NCI-H1048 (cell line): Measurements from ENCODE around the gene CCDC9.
A peak's percentile ranks its signal among the peaks of the same experiment; 100 is the strongest.
"Not testable (repeated sequence)": the region's sequence is repeated elsewhere in the genome, so short reads cannot be mapped to it uniquely, and the experiment has no call there.

Experiments
- DNase-seq: peaks from one replicate; lab custom pipeline; 2025; lab: John Stamatoyannopoulos, UW

The CCDC9 gene

GRCh38 chr19:47232422-47233211 lies 23.7 kb upstream of the CCDC9 start:
- DNase-seq = no peak

DNA sequence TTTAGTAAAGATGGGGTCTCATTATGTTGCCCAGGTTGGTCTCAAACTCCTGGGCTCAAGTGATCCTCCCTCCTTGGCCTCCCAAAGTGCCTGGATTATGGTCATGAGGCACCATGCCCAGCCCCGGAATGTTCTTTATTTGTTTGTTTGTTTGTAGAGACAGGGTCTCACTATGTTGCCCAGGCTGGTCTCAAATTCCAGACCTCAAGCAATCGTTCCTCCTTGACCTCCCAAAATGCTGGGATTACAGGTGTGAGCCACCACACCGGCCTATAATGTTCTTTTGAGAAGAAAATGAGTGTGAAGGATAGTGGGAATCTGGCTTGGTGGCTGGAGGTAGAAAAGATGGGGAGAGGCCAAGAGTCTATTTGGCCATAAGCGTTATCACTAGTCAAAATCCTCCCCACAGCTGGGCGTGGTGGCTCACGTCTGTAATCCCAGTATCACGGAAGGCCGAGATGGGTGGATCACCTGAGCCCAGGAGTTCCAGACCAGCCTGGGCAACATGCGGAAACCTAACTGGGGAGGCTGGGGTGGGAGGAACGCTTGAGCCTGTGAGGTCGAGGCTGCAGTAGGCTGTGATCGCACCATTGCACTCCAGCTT lies 20.2 kb upstream of the CCDC9 start:
- DNase-seq = no peak

DNA sequence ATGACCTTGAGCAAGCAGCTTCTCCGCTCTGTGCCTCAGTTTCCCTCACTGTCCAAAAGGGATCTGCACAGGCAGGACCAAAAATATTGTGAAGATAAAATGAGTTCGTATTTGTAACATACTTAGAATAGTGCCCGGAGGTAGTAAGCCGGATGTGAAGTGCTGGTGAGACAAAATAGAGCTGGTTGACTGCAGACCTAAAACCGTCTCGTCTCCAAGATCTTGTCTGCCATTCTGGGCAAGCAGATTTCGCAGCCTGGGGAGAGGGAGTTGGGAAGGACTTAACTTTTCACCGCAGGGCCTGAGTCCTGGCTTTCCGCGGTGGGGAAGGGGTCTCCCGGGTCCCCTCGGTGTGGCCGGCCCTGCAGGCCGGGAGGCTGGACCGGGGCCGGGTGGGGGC lies 17.2 kb upstream of the CCDC9 start:
- DNase-seq = no peak

DNA sequence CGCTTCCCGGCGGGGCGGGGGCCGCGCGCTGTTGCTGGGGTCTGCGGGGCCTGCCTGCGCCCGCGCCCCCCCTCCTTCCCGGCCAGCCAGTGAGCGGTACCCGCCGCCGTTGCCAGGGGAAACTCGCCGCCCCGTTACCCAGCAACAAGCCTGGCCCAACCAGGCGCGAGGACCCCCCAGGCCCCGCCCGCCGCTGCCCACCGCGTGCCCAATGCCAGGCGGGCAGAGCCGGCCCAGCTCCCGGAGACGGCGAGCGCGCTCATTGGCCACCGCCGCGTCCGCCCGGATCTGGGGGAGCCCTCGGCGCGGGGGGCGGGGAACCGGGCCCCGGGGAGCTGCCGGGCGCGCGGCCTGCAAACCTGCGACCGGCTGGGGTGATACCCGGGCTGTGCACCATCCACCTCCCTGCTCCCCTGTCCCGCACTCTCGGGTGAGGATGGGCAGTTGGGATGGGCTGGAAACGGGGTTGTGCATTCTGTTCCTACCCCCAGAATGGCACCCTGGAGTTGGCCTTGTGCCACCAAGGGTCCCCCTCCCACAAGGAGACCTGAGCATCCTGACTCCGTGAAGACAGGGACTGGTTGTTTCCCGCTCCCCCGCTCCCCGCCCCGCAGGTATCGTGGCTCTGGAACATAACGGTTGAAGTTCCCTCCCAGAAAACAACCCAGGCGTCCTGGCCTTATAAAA lies 16.6 kb upstream of the CCDC9 start:
- DNase-seq = no peak

GRCh38 chr19:47240556-47240955 lies 15.8 kb upstream of the CCDC9 start:
- DNase-seq = no peak

DNA sequence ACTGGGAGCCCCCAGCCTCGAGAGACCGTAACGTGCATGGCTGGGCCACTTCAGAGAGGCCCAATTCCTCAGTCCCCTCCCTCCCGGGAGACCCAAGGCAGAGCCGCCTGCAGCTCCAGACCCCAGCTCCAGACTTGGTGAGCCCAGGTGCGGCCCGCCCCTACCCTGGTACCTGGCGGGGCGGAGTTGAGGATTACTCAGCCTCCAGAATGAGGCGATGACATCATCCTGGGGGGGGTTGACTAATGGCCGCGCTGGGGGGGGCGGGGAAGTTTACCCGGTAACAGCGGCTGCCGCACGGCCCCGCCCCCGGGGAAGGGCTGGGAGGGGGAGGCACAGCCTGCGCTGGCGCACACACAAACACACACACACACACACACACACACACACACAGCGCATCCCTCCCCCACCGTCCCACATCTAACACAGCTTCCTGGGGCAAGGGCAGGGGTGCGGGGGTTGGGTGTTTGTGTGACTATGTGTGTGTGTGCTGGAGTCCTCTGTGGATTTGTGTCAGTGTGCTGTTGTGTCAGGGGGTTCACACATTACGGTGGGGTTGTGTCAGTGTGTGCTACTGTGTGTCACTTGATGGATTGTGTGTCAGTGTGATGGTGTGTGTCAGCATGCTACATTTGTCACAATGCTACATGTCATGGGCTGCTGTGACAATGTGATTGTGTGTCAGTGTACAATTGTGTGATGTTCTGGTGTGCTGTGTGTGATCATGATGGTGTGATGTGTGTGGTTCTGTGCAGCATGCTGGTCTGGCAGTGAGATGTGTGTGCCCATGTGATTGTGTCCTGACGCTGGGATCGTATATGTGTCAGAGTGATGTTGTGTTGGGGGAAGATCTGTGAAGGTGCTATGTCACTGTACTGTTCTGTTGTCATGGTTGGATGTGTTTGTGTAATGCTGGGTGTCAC lies 15.1 kb upstream of the CCDC9 start:
- peak; percentile 40 for DNase-seq

DNA sequence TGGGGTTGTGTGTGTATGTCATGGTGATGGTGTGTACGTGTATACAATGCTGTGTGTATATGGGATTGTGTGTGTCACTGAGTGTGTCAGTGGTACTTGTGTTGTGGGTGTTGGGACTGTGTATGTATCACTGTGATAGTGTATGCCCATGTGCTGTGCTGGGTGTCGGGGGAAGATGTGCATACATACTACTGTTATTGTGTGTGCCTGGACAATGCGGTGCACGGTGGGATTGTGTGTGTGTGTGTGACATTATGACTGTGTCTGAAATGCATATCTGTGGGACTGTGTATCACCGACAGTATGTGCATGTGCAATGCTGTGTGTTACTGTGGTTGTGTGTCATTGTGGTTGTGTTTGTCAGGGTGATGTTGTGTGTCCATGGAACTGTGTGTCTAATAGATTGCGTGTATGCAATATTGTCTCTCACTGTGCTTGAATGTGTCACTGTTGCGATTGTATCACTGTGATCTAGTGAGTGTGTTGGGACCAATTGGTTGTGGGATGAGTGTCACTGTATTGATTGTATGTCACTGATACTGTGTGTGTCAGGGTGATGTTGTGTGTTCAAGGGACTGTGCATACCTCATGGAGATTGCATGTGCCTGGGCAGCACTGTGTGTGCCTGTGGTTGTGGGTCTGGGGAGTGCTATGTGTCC lies 14.3 kb upstream of the CCDC9 start:
- no peak for DNase-seq

GRCh38 chr19:47243364-47243775 lies 13.0 kb upstream of the CCDC9 start:
- no peak for DNase-seq

GRCh38 chr19:47243776-47244547 lies 12.4 kb upstream of the CCDC9 start:
- DNase-seq = peak; percentile 76

DNA sequence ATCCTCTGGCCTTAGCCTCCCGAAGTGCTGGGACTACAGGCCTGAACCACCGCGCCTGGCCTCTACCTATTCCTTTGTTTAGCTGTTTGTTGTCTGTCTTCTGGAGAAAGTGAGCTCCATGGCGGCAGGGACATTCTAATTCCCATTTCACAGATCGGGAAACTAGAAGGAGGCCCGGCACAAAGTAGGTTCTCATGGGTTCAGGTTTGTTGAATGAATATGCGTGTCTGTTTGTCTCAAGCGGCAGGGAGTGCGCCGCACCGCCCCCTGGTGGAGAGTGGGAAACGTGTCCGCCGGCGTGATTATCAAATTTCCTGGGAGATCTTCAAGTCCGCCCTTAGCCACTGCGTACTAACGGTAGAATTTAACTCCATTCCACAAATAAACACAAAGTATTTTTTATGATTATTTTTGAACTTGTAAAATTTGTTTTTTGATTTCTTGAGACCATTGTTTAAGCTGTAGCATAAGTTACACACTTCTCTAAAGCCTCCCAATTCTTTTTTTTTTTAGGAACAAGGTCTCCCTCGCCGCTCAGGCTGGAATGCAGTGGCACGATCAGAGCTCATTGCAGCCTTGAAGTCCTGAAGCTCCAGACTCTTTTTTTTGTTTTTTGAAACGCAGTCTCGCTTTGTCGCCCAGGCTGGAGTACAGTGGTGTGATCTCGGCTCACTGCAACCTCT lies 8.9 kb upstream of the CCDC9 start:
- DNase-seq = no peak

- not testable (repeated sequence) for DNase-seq
Observed at GRCh38 chr19:47253016-47253415, 3.3 kb upstream of the CCDC9 start.

- DNase-seq = no peak
Observed at GRCh38 chr19:47253467-47253881, 2.9 kb upstream of the CCDC9 start.

GRCh38 chr19:47253970-47254369 lies 2.4 kb upstream of the CCDC9 start:
- DNase-seq = no peak

GRCh38 chr19:47256693-47257410 lies 527 bp downstream of the CCDC9 start:
- peak; percentile 100 for DNase-seq

DNA sequence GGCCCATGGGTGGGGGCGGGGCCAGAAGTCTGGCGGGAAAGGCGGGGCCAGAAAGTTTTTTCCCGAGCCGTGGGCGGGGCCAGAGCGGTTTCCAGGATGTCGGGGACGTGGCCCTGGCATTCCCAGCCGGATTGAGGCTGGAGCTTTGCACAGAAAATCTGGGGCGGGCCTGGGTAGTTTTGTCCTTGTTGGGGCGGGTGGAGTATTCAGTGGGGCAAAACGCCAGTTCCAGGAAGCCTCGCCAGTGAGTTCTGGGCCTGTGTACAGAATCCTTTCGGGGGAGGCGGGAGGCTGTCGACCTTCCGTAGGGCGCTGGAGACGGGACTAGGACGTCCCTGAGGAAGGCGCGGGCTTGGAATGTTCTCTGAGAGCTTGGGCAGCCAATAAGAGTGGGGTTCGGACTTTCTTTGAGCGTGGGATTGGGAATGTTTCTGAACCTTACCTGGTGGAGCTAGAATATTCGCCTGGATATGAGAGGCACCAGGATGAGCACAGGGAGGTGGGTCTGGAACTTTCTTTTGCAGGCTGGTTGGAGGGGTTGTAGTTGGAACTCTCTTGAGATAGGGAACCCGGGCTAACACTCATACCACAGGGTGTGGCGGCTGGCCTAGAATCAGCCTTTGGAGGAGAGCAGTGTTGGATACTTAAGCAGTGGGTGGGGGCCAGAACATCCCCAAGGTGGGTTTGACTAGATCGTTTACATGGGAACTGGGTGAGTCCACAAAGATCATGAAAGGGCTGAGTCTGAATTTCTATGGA lies 1.3 kb downstream of the CCDC9 start:
- DNase-seq = no peak

DNA sequence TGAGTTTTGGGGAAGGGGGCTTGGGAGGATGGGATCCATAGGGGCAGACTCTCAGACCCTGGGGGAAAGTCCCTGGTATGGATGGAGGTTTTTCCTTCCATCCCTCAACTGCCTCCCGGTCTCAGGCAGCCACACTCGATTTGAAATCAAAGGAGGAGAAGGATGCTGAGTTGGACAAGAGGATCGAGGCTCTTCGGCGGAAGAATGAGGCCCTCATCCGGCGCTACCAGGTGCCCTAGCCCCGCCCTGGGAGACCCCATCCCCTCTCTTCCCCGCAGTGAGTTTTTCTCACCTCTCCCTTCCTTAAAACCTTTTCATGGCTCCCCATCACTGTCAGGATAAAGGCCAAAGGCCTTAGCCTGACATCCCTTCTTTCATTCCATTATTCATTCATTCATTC lies 2.1 kb downstream of the CCDC9 start:
- DNase-seq = no peak

DNA sequence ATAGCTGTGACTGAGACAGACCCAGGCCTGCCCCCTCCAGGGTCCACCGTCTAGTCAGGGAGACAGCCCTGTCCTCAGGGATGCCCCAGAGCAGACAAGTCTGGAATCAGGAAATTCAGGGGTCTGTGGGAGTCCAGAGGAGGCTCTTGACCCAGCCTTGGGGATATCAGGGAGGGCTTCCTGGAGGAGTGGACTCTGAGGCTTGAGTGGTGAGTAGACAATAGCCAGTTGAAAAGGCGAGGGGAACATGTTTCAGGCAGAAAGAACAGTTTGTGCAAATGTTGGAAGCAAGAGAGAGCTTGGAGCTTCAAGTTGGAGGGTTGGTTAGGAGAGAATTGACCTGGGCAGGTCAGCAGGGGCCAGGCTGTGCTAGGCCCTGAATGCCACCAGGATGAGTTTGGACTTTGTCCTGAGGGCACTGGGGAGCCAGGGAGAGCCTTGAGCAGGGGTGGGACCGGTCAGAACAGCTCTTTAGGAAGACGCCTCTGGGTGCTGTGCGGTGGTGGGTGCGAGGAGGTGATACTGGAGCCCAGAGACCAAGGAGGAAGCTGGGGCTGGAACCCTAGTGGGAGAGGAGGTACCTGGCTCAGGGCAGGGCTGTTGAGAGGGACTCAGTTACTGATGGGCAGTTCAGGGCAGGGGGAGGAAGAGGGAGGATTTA lies 2.7 kb downstream of the CCDC9 start:
- DNase-seq = no peak

DNA sequence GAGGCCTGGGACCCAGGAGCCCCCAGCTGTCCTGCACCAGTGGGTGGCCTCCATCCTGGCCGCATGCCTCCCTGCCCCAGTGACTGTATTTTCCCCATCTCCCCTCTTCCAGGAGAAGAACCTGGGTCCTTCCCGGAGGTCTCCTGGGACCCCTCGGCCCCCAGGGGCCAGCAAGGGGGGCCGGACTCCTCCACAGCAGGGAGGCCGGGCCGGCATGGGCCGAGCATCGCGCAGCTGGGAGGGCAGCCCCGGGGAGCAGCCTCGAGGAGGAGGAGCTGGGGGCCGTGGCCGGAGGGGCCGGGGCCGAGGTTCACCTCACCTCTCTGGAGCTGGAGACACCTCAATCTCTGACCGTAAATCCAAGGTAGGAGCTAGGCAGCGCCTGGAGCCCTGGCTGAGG lies 4.2 kb downstream of the CCDC9 start:
- no peak for DNase-seq
